Natural killer cell (primary cell): Measurements from ENCODE around the gene BMERB1. TPM values are rescaled to one million over a fixed set of nuclear protein-coding genes. Genes with fewer than 3 reads are reported as not detected.

Experiments
- ATAC-seq, 3 donors: fragments of 150-1000 bp in 2 of 3; fragments of 200-7000 bp in 1 of 3; cut with Tn5 transposase; 1 replicate in 1 of 3; 2 replicates in 2 of 3; pipeline ENCODE4 v1.10.0; 2021; ENCODE audit warnings: mild to moderate bottlenecking in 2 of 3, moderate library complexity in 2 of 3
- DNase-seq, 2 donors: peaks; one replicate each; pipeline versions ENCODE4 v3.0.0 to v3.0.0-alpha.2; 2013 to 2021; ENCODE audit warnings: mixed read lengths in 1 of 2
- H3K27ac ChIP-seq: one replicate; pipeline ENCODE4 v1.5.1; 2013; ENCODE audit warnings: mild to moderate bottlenecking, low read length
- H3K27me3 ChIP-seq: one replicate; pipeline ENCODE4 v1.6.1; 2013; ENCODE audit warnings: low read length; ENCODE audit not compliant: control insufficient read depth, insufficient read depth
- H3K36me3 ChIP-seq: one replicate; pipeline ENCODE4 v1.6.1; 2013; ENCODE audit warnings: low read length; ENCODE audit not compliant: control insufficient read depth, insufficient read depth
- H3K4me1 ChIP-seq: one replicate; pipeline ENCODE4 v1.6.1; 2013; ENCODE audit warnings: low read length; ENCODE audit not compliant: control insufficient read depth, insufficient read depth
- H3K4me3 ChIP-seq: one replicate; pipeline ENCODE4 v1.5.1; 2013; ENCODE audit warnings: low read length
- H3K9me3 ChIP-seq: one replicate; pipeline ENCODE4 v1.6.1; 2013; ENCODE audit warnings: low read length; ENCODE audit not compliant: control insufficient read depth, insufficient read depth
- H3K27ac Mint-ChIP-seq, 2 donors: one replicate each; pipeline ENCODE4 v1.8.0; 2022; ENCODE audit warnings: mild to moderate bottlenecking in 2 of 2, mixed read lengths in 2 of 2, moderate library complexity in 1 of 2
- H3K27me3 Mint-ChIP-seq, 2 donors: one replicate each; pipeline ENCODE4 v1.8.0; 2022; ENCODE audit warnings: low read depth in 2 of 2, mixed read lengths in 2 of 2
- H3K36me3 Mint-ChIP-seq: one replicate; pipeline ENCODE4 v1.8.0; 2022; ENCODE audit warnings: mixed read lengths
- H3K4me1 Mint-ChIP-seq, 2 donors: one replicate each; pipeline ENCODE4 v1.8.0; 2022; ENCODE audit warnings: mixed read lengths in 2 of 2
- H3K4me3 Mint-ChIP-seq: one replicate; pipeline ENCODE4 v1.8.0; 2022; ENCODE audit warnings: mild to moderate bottlenecking, moderate library complexity, mixed read lengths
- H3K9me3 Mint-ChIP-seq, 2 donors: one replicate each; pipeline ENCODE4 v1.8.0; 2022; ENCODE audit warnings: mixed read lengths in 2 of 2
- CTCF ChIP-seq: fragments of 200-600 bp; IDR thresholded peaks from one replicate; pipeline ENCODE4 v1.8.0; 2022; ENCODE audit warnings: antibody characterized with exemption
- WGBS: methylation state at CpG from one replicate; pipeline ENCODE4 v1.1.7; 2013; ENCODE audit warnings: missing lambda C conversion rate; ENCODE audit not compliant: insufficient coverage; 5-methylcytosine and 5-hydroxymethylcytosine counted together
- intact Hi-C: fragments of 100-400 bp; cut with micrococcal nuclease; formaldehyde crosslinking; loops from one replicate; pipeline ENCODE4 v1.14.2; 2022
- total RNA-seq, 4 donors: library from RNA; stranded (reverse); fragments of 120-200 nt in 1 of 4; gene quantifications; one replicate each; pipeline versions ENCODE4 v1.2.3 to v1.2.4, GENCODE V29; 2013 to 2022

BMERB1 gene
- total RNA-seq, 3 donors from 2014 or later (not counting 1 experiment from before 2014, with no cell fraction given): 3.7 to 6.7 (median 4.5) TPM

GRCh38 chr16:15507301-15507958 lies 73.0 kb downstream of the BMERB1 start:
- intact Hi-C loops: no loop called here
- peak overlapping the region in 1 of 2 donors; percentile 11 for H3K27ac Mint-ChIP-seq
- no peak overlapping the region for H3K4me3 Mint-ChIP-seq
- Histone ChIP-seq H3K27ac (no peak overlapping the region), H3K4me1 (peaks cover 9% of the 10 kb centered on the region), H3K9me3 (no peaks in the 10 kb centered on the region), H3K4me3 (no peak overlapping the region), H3K27me3 (no peaks in the 10 kb centered on the region), H3K36me3 (no peaks in the 10 kb centered on the region)
- no peaks in the 10 kb centered on the region for H3K36me3 Mint-ChIP-seq
- H3K27me3 Mint-ChIP-seq: peaks cover 0 to 3% of the 10 kb centered on the region in 2 donors
- no peaks in the 10 kb centered on the region for H3K9me3 Mint-ChIP-seq
- WGBS: 40% methylated on average over 8 of the region's 8 CpGs
- no peak for TF ChIP-seq CTCF
- DNase-seq (no peak), ATAC-seq (no peak)
- H3K4me1 Mint-ChIP-seq: peaks cover 20 to 28% of the 10 kb centered on the region in 2 donors

- no peak overlapping the region for H3K27ac ChIP-seq
- 87% methylated on average over 6 of the region's 8 CpGs for WGBS
- no peaks in the 10 kb centered on the region for H3K9me3 ChIP-seq
- no peak for ATAC-seq
- no peak overlapping the region for H3K4me3 ChIP-seq
- no peak for DNase-seq
- no peaks in the 10 kb centered on the region for H3K36me3 Mint-ChIP-seq
- no peaks in the 10 kb centered on the region for H3K9me3 Mint-ChIP-seq
- H3K4me1 Mint-ChIP-seq: peaks cover 20 to 28% of the 10 kb centered on the region in 2 donors
- H3K27me3 Mint-ChIP-seq: peaks cover 0 to 3% of the 10 kb centered on the region in 2 donors
- H3K4me3 Mint-ChIP-seq: no peak overlapping the region
- no peaks in the 10 kb centered on the region for H3K27me3 ChIP-seq
- no peaks in the 10 kb centered on the region for H3K36me3 ChIP-seq
- TF ChIP-seq CTCF: no peak
- H3K27ac Mint-ChIP-seq: no peak overlapping the region
- peaks cover 9% of the 10 kb centered on the region for H3K4me1 ChIP-seq
- intact Hi-C loops: no loop called here
Measured at GRCh38 chr16:15507959-15508627, 73.7 kb downstream of the BMERB1 start.

- Histone ChIP-seq H3K36me3 (no peaks in the 10 kb centered on the region), H3K27ac (no peak overlapping the region), H3K4me3 (no peak overlapping the region), H3K27me3 (no peaks in the 10 kb centered on the region), H3K4me1 (peaks cover 9% of the 10 kb centered on the region), H3K9me3 (no peaks in the 10 kb centered on the region)
- DNase-seq (peak in 1 of 2 donors; percentile 32), ATAC-seq (peak; percentile 22 to 59 (median 27))
- no peak for TF ChIP-seq CTCF
- Mint-ChIP-seq H3K4me1 (peaks cover 20 to 28% of the 10 kb centered on the region in 2 donors), H3K27ac (peak overlapping the region; percentile 5 to 19), H3K36me3 (no peaks in the 10 kb centered on the region), H3K4me3 (no peak overlapping the region), H3K9me3 (no peaks in the 10 kb centered on the region), H3K27me3 (peaks cover 0 to 3% of the 10 kb centered on the region in 2 donors)
- intact Hi-C loops: no loop called here
- 71% methylated on average over 14 of the region's 14 CpGs for WGBS
Measured at GRCh38 chr16:15509051-15509592, 74.7 kb downstream of the BMERB1 start.
